Measurements from ENCODE around the gene ZNF710. TPM values are rescaled to one million over a fixed set of nuclear protein-coding genes. Genes with fewer than 3 reads are reported as not detected.

ZNF710 gene
- total and polyA plus RNA-seq, 2 donors (not counting 3 experiments of a cell fraction or from before 2014, with no cell fraction given) = 8.9 to 32.4 TPM

GRCh38 chr15:90046289-90046688, 45.2 kb downstream of the ZNF710 start:
- Histone ChIP-seq H3K4me3 (replicated peaks in 1 of 3; ENCODE audit: insufficient read depth in 1 of 3, low read depth in 1 of 3, low read length in 3 of 3) (no peak overlapping the region), H3K4me2 (ENCODE audit: insufficient read depth, low read length) (no peak overlapping the region), H3K9ac (replicated peaks; ENCODE audit: extremely low read depth, insufficient read depth, low read length) (no peak overlapping the region), H3K79me2 (ENCODE audit: control insufficient read depth, insufficient read depth, low read length) (peaks cover 2% of the 10 kb centered on the region), H3K9me1 (replicated peaks; ENCODE audit: control insufficient read depth, extremely low read depth, insufficient read depth, low read length) (no peaks in the 10 kb centered on the region), H3K4me1 (ENCODE audit: control insufficient read depth, extremely low read depth, insufficient read depth, low read length) (no peaks in the 10 kb centered on the region), H3K27me3 (ENCODE audit: control insufficient read depth in 2 of 2, insufficient read depth in 2 of 2, low read length in 2 of 2) (no peaks in the 10 kb centered on the region), H3K9me3 (replicated peaks; ENCODE audit: control insufficient read depth, insufficient read depth, low read length) (no peaks in the 10 kb centered on the region), H3K27ac (ENCODE audit: insufficient read depth, low read depth, low read length) (no peak overlapping the region), H4K20me1 (replicated peaks; ENCODE audit: control insufficient read depth, extremely low read depth, insufficient read depth, low read length) (no peaks in the 10 kb centered on the region), H3K36me3 (ENCODE audit: control insufficient read depth in 2 of 2, extremely low read depth in 1 of 2, insufficient read depth in 2 of 2, low read length in 2 of 2) (no peaks in the 10 kb centered on the region), H2AFZ (ENCODE audit: low read depth, low read length) (no peak overlapping the region)
- DNase-seq (ENCODE audit: low read depth, low spot score) (no peak), FAIRE-seq (no peak)
- dilution Hi-C loops (cut with MboI; ENCODE audit: extremely low pct_ligation_motif_present, low sequenced_read_pairs) = no loop called here
- CTCF ChIA-PET = interaction anchor here (1.2 to 1.4 kb wide), 2 partner anchors 12 to 285 kb away, joined by 4 read pairs; no protein-coding TSS in a partner anchor
- POLR2A ChIA-PET = no interaction called here
- intact Hi-C loops (cut with micrococcal nuclease) = no loop called here
- BruUV-seq (replicated peaks) = no TSS peak
- no peak for TF ChIP-seq MYC (IDR thresholded peaks at IDR 0.05; ENCODE audit: low read depth, low read length)

DNA sequence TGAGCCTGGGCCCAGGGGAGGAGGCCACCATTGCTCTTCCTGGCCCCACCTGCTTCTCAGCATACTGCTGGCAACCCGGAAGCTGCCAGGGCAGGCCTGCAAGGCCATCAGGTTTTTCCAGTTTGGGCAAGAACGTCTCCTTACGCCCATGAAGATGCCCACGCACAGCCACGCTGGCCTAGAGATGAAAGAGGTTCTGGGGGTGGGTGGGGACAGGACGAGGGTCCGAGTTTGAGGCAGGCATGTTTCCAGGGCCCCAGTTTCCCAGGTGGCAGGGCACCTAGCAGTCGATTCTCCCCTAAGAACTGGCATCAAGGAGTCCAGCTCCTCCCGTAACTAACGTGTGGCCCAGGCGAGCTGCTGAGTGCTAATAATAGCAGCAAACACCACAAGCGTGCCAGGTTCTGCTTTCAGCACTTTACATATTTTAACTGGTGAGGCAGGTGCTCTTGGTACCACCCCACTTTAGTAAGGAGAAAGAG, 45.8 kb downstream of the ZNF710 start:
- Histone ChIP-seq H3K4me1 (ENCODE audit: control insufficient read depth, extremely low read depth, insufficient read depth, low read length) (no peaks in the 10 kb centered on the region), H3K9me1 (replicated peaks; ENCODE audit: control insufficient read depth, extremely low read depth, insufficient read depth, low read length) (no peaks in the 10 kb centered on the region), H3K9me3 (replicated peaks; ENCODE audit: control insufficient read depth, insufficient read depth, low read length) (no peaks in the 10 kb centered on the region), H3K27me3 (ENCODE audit: control insufficient read depth in 2 of 2, insufficient read depth in 2 of 2, low read length in 2 of 2) (no peaks in the 10 kb centered on the region), H4K20me1 (replicated peaks; ENCODE audit: control insufficient read depth, extremely low read depth, insufficient read depth, low read length) (no peaks in the 10 kb centered on the region), H3K79me2 (ENCODE audit: control insufficient read depth, insufficient read depth, low read length) (peaks cover 4% of the 10 kb centered on the region), H3K9ac (replicated peaks; ENCODE audit: extremely low read depth, insufficient read depth, low read length) (no peak overlapping the region), H2AFZ (ENCODE audit: low read depth, low read length) (no peak overlapping the region), H3K27ac (ENCODE audit: insufficient read depth, low read depth, low read length) (no peak overlapping the region), H3K4me2 (ENCODE audit: insufficient read depth, low read length) (no peak overlapping the region), H3K4me3 (replicated peaks in 1 of 3; ENCODE audit: insufficient read depth in 1 of 3, low read depth in 1 of 3, low read length in 3 of 3) (no peak overlapping the region), H3K36me3 (ENCODE audit: control insufficient read depth in 2 of 2, extremely low read depth in 1 of 2, insufficient read depth in 2 of 2, low read length in 2 of 2) (no peaks in the 10 kb centered on the region)
- no peak for TF ChIP-seq GATA2 (IDR thresholded peaks at IDR 0.05; ENCODE audit: insufficient read depth, insufficient read length, low read depth, low read length)
- TF ChIP-seq, protein P1, sequence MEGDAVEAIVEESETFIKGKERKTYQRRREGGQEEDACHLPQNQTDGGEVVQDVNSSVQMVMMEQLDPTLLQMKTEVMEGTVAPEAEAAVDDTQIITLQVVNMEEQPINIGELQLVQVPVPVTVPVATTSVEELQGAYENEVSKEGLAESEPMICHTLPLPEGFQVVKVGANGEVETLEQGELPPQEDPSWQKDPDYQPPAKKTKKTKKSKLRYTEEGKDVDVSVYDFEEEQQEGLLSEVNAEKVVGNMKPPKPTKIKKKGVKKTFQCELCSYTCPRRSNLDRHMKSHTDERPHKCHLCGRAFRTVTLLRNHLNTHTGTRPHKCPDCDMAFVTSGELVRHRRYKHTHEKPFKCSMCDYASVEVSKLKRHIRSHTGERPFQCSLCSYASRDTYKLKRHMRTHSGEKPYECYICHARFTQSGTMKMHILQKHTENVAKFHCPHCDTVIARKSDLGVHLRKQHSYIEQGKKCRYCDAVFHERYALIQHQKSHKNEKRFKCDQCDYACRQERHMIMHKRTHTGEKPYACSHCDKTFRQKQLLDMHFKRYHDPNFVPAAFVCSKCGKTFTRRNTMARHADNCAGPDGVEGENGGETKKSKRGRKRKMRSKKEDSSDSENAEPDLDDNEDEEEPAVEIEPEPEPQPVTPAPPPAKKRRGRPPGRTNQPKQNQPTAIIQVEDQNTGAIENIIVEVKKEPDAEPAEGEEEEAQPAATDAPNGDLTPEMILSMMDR (IDR thresholded peaks at IDR 0.05; ENCODE audit: extremely low read depth in 1 of 2, insufficient read depth in 1 of 2, low read depth in 1 of 2, low read length in 2 of 2) = no peak
- TF ChIP-seq, protein P2, sequence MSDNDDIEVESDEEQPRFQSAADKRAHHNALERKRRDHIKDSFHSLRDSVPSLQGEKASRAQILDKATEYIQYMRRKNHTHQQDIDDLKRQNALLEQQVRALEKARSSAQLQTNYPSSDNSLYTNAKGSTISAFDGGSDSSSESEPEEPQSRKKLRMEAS (IDR thresholded peaks at IDR 0.05; ENCODE audit: insufficient read depth, insufficient read length) = no peak
- TF ChIP-seq POLR2A (IDR thresholded peaks at IDR 0.05; ENCODE audit: low read depth, low read length) = no peak
- TF ChIP-seq POLR2AphosphoS5 (IDR thresholded peaks at IDR 0.05; ENCODE audit: insufficient read depth, low read depth, low read length) = no peak
- no peak for TF ChIP-seq EZH2 (IDR thresholded peaks at IDR 0.05; ENCODE audit: borderline replicate concordance, low read depth, low read length, severe bottlenecking)
- no peak for TF ChIP-seq FOS (IDR thresholded peaks at IDR 0.05; ENCODE audit: borderline replicate concordance, insufficient read depth, low read length)
- TF ChIP-seq JUN (IDR thresholded peaks at IDR 0.05; ENCODE audit: borderline replicate concordance, insufficient read depth, insufficient read length, low read depth) = no peak
- TF ChIP-seq MYC (IDR thresholded peaks at IDR 0.05; ENCODE audit: low read depth, low read length) = no peak
- intact Hi-C loops (cut with micrococcal nuclease) (no loop called here), dilution Hi-C loops (cut with MboI; ENCODE audit: extremely low pct_ligation_motif_present, low sequenced_read_pairs) (no loop called here)
- BruUV-seq (replicated peaks) = no TSS peak
- ChIA-PET POLR2A (no interaction called here), CTCF (interaction anchor here (1.4 kb wide), 1 partner anchor 12 kb away, joined by 4 read pairs; no protein-coding TSS in a partner anchor)
- no peak for DNase-seq (ENCODE audit: low read depth, low spot score)
- FAIRE-seq = no peak
